OCI-LY7 (cell line): Measurements from ENCODE around the gene SIK3. TPM values are rescaled to one million over a fixed set of nuclear protein-coding genes. Genes with fewer than 3 reads are reported as not detected.

Experiments
- BruUV-seq: library from RNA; stranded (reverse); fragments of 400-500 nt; replicated peaks from 2 replicates; lab custom pipeline; 2021; lab: Mats Ljungman, UMichigan
- CTCF ChIA-PET: fragments of 300-600 bp; sonication (Branson Sonifier 250); formaldehyde crosslinking; loops from one replicate; lab custom pipeline; 2022; ENCODE audit warnings: antibody characterized with exemption; ENCODE audit not compliant: unreplicated experiment; lab: Charles Lee
- POLR2A ChIA-PET: fragments of 300-600 bp; sonication (Branson Sonifier 250); formaldehyde crosslinking; loops from one replicate; lab custom pipeline; 2022; ENCODE audit warnings: antibody characterized with exemption; lab: Charles Lee
- DNase-seq: peaks from one replicate; pipeline ENCODE4 v3.0.0-alpha.2; 2015; ENCODE audit warnings: low spot score
- H2AFZ ChIP-seq: fragments of 200-600 bp; sonication (generic), shearing (Covaris generic); 2 replicates; pipeline ENCODE4 v1.6.1; 2014; ENCODE audit warnings: mild to moderate bottlenecking, antibody characterized with exemption, low read length, moderate library complexity
- H3K27ac ChIP-seq: fragments of 200-600 bp; sonication (generic); 2 replicates; pipeline ENCODE4 v1.5.1; 2014; ENCODE audit warnings: mixed run types, low read depth, mild to moderate bottlenecking, moderate library complexity, low read length, inconsistent platforms; ENCODE audit not compliant: poor library complexity, severe bottlenecking
- H3K36me3 ChIP-seq: fragments of 200-600 bp; sonication (generic); 2 replicates; pipeline ENCODE4 v1.6.1; 2014; ENCODE audit warnings: mild to moderate bottlenecking, antibody characterized with exemption, low read length, moderate library complexity, mixed read lengths; ENCODE audit not compliant: insufficient read depth
- H3K4me1 ChIP-seq: fragments of 200-600 bp; sonication (generic); 2 replicates; pipeline ENCODE4 v1.5.1; 2014; ENCODE audit warnings: mild to moderate bottlenecking, low read length; ENCODE audit not compliant: insufficient read depth, poor library complexity, severe bottlenecking
- H3K4me2 ChIP-seq: fragments of 200-600 bp; sonication (generic); 2 replicates; pipeline ENCODE4 v1.6.1; 2014; ENCODE audit warnings: mild to moderate bottlenecking, low read length
- H3K4me3 ChIP-seq: fragments of 200-600 bp; sonication (generic); 2 replicates; pipeline ENCODE4 v1.5.1; 2014; ENCODE audit warnings: mild to moderate bottlenecking, low read depth, low read length; ENCODE audit not compliant: poor library complexity, severe bottlenecking
- H3K79me2 ChIP-seq: fragments of 200-600 bp; sonication (generic); 2 replicates; pipeline ENCODE4 v1.6.1; 2016; ENCODE audit warnings: low read depth, mild to moderate bottlenecking, low read length, moderate library complexity, mixed read lengths; ENCODE audit not compliant: insufficient read depth
- H3K9me2 ChIP-seq: fragments of 200-600 bp; sonication (generic); 2 replicates; pipeline ENCODE4 v1.6.1; 2016; ENCODE audit warnings: mild to moderate bottlenecking, low read length, mixed read lengths; ENCODE audit not compliant: insufficient read depth
- H3K9me3 ChIP-seq: fragments of 200-600 bp; sonication (generic); 2 replicates; pipeline ENCODE4 v1.6.1; 2014; ENCODE audit warnings: mild to moderate bottlenecking, mixed run types, low read length, mixed read lengths
- H4K20me1 ChIP-seq: fragments of 200-600 bp; sonication (generic); 2 replicates; pipeline ENCODE4 v1.6.1; 2014; ENCODE audit warnings: mild to moderate bottlenecking, antibody characterized with exemption, low read length, moderate library complexity, mixed read lengths; ENCODE audit not compliant: insufficient read depth
- EZH2phosphoT487 ChIP-seq: fragments of 200-600 bp; sonication (generic); IDR thresholded peaks from 2 replicates; pipeline ENCODE4 v1.6.1; 2018; ENCODE audit warnings: low read depth, borderline replicate concordance, mild to moderate bottlenecking, mixed run types, antibody characterized with exemption, low read length, moderate library complexity, mixed read lengths
- intact Hi-C: fragments of 100-400 bp; cut with micrococcal nuclease; formaldehyde crosslinking; loops from one replicate; pipeline ENCODE4 v1.10.0; 2022; ENCODE audit not compliant: unreplicated experiment
- total RNA-seq, 2 experiments: library from RNA; depleted of rRNA in 1 of 2; stranded (reverse); fragments of >200 nt in 1 of 2; shearing (Covaris generic) in 1 of 2; gene quantifications; 2 replicates each; pipeline ENCODE4 v1.2.3, GENCODE V29; 2014 to 2022
- TF ChIP-seq, protein P1 (sequence below): fragments of 200-600 bp; sonication (generic); conservative IDR thresholded peaks from 2 replicates; pipeline ENCODE4 v1.5.1; 2014; ENCODE audit warnings: mild to moderate bottlenecking, antibody characterized with exemption, low read length, moderate library complexity, mixed read lengths

Gene SIK3
- total RNA-seq, 2 experiments from 2014 or later = 29.3 to 72.9 TPM

DNA sequence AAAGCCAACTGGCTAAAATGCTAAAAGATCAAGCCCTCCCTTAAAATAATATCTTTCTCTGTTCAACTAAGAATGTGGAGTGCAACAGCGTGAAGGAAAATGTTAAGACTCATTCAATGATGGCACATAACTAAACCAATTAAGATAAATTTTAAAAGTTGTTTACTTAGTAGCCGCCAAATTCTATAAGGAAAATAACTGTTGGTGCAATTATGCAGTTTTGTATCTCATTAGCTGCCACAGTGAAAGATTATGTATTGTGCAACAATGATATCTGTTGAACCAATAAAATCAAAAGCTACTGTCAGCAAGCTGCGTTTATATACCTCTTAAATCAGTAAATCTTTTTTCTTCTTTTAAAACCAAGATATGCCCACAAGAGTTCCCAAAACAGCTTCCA, 55.5 kb downstream of the SIK3 start:
- Histone ChIP-seq H3K36me3 (no peaks in the 10 kb centered on the region), H3K27ac (no peak overlapping the region), H3K9me3 (no peaks in the 10 kb centered on the region), H3K4me3 (no peak overlapping the region), H2AFZ (no peak overlapping the region), H3K4me1 (peaks cover 35% of the 10 kb centered on the region), H3K9me2 (no peaks in the 10 kb centered on the region), H3K4me2 (no peak overlapping the region), H4K20me1 (peaks cover 16% of the 10 kb centered on the region), H3K79me2 (peaks cover 83% of the 10 kb centered on the region)
- ChIA-PET POLR2A (interaction anchor here (0.6 to 0.7 kb wide), 3 partner anchors 10 to 1760 kb away, joined by 3 read pairs; no protein-coding TSS in a partner anchor), CTCF (no interaction called here)
- TF ChIP-seq EZH2phosphoT487 = no peak
- TF ChIP-seq, protein P1, sequence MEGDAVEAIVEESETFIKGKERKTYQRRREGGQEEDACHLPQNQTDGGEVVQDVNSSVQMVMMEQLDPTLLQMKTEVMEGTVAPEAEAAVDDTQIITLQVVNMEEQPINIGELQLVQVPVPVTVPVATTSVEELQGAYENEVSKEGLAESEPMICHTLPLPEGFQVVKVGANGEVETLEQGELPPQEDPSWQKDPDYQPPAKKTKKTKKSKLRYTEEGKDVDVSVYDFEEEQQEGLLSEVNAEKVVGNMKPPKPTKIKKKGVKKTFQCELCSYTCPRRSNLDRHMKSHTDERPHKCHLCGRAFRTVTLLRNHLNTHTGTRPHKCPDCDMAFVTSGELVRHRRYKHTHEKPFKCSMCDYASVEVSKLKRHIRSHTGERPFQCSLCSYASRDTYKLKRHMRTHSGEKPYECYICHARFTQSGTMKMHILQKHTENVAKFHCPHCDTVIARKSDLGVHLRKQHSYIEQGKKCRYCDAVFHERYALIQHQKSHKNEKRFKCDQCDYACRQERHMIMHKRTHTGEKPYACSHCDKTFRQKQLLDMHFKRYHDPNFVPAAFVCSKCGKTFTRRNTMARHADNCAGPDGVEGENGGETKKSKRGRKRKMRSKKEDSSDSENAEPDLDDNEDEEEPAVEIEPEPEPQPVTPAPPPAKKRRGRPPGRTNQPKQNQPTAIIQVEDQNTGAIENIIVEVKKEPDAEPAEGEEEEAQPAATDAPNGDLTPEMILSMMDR = no peak
- intact Hi-C loops = no loop called here
- BruUV-seq = no TSS peak
- no peak for DNase-seq

DNA sequence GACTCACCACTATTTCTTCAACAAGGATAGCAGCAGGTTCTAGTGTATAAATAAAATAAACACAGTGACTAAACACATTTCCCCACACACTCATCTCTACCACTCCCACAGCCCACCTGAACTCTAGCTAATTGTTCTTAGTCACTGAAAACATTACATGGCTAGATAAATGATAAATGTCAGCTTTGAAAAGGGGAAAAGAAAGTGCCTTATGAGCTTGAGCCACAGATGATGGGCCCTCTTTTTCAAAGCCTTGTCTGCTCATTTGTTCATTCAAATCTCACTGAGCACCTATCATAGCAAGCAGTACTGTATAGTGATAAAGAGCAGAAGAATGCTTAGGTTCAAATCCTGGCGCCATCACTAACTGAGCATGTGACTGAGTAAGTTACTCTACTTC, 58.3 kb downstream of the SIK3 start:
- Histone ChIP-seq H3K4me3 (no peak overlapping the region), H3K79me2 (peaks cover 96% of the 10 kb centered on the region), H3K9me3 (no peaks in the 10 kb centered on the region), H3K27ac (no peak overlapping the region), H3K4me1 (peaks cover 45% of the 10 kb centered on the region), H2AFZ (no peak overlapping the region), H4K20me1 (peaks cover 16% of the 10 kb centered on the region; the same call in 1 of the 2 replicates), H3K4me2 (no peak overlapping the region), H3K9me2 (no peaks in the 10 kb centered on the region), H3K36me3 (no peaks in the 10 kb centered on the region)
- POLR2A ChIA-PET = interaction anchor here (0.5 to 2.5 kb wide), 16 partner anchors 9 to 122 kb away, joined by 3 to 18 read pairs (median 4); no protein-coding TSS in a partner anchor
- no TSS peak for BruUV-seq
- TF ChIP-seq, protein P1 = no peak
- no peak for TF ChIP-seq EZH2phosphoT487
- intact Hi-C loops = no loop called here
- CTCF ChIA-PET = interaction anchor here (0.6 kb wide), 1 partner anchor 131 kb away, joined by 3 read pairs; no protein-coding TSS in a partner anchor
- peak; percentile 18 for DNase-seq

DNA sequence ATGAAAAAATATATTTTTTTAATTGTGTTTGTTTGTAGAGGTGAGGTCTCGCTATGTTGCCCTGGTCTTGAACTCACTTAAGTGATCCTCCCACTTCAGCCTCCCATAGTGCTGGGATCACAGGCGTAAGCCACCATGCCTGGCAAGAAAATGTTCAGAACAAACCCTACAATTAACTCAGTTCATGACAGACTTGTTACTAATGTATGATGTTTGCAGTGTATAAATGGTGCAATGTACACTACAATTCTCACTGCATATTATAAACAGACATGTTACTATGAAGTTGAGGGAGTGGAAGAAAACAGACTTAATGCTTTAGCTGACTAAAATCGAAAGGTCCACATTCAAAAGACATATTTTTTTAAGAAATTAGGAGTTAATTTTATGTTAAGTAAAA, 59.0 kb downstream of the SIK3 start:
- H3K36me3 ChIP-seq = no peaks in the 10 kb centered on the region
- H4K20me1 ChIP-seq = 0 out of 2 replicates have a peak, but pooled peaks cover 10% of the 10 kb centered on the region
- no peaks in the 10 kb centered on the region for H3K9me2 ChIP-seq
- no peaks in the 10 kb centered on the region for H3K9me3 ChIP-seq
- no peak overlapping the region for H2AFZ ChIP-seq
- H3K4me3 ChIP-seq = no peak overlapping the region
- CTCF ChIA-PET = interaction anchor here (0.6 to 1.2 kb wide), 2 partner anchors 113 to 130 kb away, joined by 3 to 5 read pairs; no protein-coding TSS in a partner anchor
- TF ChIP-seq EZH2phosphoT487 = no peak
- TF ChIP-seq, protein P1 = no peak
- intact Hi-C loops = no loop called here
- no peak overlapping the region for H3K27ac ChIP-seq
- H3K4me2 ChIP-seq = no peak overlapping the region
- no TSS peak for BruUV-seq
- POLR2A ChIA-PET = interaction anchor here (0.9 to 2.5 kb wide), 9 partner anchors 12 to 123 kb away, joined by 3 to 18 read pairs (median 3); no protein-coding TSS in a partner anchor
- H3K4me1 ChIP-seq = peaks cover 41% of the 10 kb centered on the region
- DNase-seq = no peak
- peaks cover 96% of the 10 kb centered on the region for H3K79me2 ChIP-seq
